ENCODE measurements around the gene INF2.
A peak's percentile ranks its signal among the peaks of the same experiment; 100 is the strongest.
"Not testable (repeated sequence)": the region's sequence is repeated elsewhere in the genome, so short reads cannot be mapped to it uniquely, and the experiment has no call there.

The INF2 gene

DNA sequence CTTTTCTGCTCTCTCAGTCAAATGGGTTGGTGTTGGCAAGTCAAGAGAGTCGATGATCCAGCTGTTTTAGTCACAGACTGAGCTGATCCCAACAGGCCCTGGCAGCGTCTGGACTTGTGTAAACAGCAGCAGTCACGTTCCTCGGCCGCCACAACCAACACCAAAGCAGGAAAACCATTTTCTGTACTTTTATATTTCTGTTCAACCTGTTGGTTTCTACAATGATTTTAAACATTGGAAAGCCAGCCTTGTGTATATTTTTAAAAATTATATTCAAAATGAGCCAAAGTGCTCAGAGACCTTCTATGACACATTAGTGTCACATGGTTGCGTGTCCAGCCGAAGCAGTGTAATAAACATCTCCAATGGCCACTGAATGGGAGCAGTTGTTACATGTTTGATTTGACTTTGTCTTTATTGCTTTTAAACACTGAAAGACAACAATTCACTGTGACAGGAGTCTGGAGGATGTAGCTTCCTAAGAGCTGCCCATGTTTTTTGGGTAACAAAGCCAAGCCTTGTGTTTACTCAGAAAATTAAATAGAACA is 57.6 kb downstream of the INF2 start:
- DNase-seq (ENCODE audit: low spot score), result no peak
- TF ChIP-seq, protein P1, sequence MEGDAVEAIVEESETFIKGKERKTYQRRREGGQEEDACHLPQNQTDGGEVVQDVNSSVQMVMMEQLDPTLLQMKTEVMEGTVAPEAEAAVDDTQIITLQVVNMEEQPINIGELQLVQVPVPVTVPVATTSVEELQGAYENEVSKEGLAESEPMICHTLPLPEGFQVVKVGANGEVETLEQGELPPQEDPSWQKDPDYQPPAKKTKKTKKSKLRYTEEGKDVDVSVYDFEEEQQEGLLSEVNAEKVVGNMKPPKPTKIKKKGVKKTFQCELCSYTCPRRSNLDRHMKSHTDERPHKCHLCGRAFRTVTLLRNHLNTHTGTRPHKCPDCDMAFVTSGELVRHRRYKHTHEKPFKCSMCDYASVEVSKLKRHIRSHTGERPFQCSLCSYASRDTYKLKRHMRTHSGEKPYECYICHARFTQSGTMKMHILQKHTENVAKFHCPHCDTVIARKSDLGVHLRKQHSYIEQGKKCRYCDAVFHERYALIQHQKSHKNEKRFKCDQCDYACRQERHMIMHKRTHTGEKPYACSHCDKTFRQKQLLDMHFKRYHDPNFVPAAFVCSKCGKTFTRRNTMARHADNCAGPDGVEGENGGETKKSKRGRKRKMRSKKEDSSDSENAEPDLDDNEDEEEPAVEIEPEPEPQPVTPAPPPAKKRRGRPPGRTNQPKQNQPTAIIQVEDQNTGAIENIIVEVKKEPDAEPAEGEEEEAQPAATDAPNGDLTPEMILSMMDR (IDR thresholded peaks at IDR 0.05; ENCODE audit: extremely low read depth, missing control alignments), result no peak

DNA sequence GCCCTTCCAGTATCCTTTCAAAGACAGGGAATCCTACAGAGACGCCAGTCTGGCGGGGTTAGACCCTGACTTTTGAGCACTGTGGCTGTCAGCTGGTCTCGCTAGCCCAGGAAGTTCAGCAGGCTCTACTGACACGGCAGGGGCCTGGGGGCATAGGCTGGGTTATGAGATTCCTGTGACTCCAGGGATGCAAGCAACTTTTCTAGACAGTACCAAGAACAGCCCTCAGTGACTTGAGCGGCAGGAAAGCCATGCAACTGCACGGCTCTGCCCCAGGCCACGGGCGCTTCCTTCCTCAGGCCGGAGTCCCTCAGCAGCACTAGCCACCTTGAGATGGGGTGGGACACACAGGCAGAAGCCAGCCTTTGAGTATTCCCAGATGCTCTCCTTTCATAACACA is 58.5 kb downstream of the INF2 start:
- TF ChIP-seq, protein P1 (IDR thresholded peaks at IDR 0.05; ENCODE audit: extremely low read depth, missing control alignments), result no peak
- DNase-seq (ENCODE audit: low spot score), result no peak

DNA sequence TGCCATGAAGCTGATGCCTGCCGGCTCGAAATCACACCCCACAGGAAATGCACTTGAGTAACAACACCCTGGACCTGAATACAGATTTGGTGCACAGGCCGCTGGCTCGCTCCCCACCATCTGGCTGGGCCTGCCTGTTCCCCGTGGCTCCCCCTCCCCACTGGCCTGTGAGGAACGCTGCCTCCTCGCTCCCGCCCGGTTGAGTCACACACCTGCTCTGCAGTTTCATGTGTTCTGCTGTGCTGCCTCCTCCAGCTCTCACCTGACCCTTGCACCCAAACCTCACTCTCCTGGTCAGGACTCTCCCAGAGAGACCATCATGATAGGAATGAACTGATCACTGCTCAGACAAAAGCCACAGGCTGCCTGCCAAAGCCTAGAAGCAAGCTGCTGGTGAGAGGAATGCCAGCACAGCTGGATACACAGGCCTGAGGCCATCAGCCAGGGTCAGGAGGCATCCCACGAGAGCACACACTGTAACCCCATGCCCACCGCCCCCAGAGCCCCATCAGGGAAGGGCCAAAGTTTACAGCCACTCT is 59.8 kb downstream of the INF2 start:
- no peak for DNase-seq (ENCODE audit: low spot score)
- TF ChIP-seq, protein P1 (IDR thresholded peaks at IDR 0.05; ENCODE audit: extremely low read depth, missing control alignments), result no peak

DNA sequence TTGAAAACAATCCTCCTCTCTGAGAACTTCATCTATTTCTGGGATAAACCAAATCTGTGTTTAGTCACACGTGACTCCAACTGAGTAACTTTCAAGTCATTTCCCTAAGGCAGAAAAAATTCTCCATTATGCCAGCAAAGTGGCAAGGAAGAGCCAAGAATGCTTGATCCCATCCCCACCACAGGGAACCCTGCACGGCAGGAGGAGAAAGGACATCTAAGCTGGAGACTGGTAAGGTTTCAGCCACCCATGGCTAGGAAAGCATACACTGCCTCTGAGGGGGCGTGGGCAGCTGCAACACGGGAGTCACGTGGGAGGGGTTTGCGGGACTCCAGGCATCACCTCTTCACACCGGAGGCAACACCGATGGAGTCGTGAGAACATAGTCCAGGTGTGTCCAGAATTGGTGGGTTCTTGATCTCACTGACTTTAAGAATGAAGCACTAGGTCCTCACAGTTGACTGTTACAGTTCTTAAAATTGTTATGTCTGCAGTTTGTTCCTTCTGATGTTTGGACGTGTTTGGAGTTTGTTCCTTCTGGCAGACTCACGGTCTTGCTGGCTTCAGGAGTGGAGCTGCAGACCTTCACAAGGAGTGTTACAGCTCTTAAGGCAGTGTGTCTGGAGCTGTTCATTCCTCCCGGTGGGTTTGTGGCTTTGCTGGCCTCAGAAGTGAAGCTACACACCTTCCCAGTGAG is 60.8 kb downstream of the INF2 start:
- no peak for DNase-seq (ENCODE audit: low spot score)
- TF ChIP-seq, protein P1 (IDR thresholded peaks at IDR 0.05; ENCODE audit: extremely low read depth, missing control alignments), result no peak

DNA sequence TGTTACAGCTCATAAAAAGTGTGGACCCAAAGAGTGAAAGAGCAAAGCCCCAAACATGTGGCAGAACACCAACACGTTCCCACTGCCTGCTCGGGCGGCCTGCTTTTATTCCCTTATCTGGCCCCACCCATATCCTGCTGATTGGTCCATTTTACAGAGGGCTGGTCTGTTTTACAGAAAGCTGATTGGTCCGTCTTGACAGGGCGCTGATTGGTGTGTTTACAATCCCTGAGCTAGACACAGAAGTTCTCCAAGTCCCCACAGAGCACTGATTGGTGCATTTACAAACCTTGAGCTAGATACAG is 61.3 kb downstream of the INF2 start:
- not testable (repeated sequence) for DNase-seq (ENCODE audit: low spot score)

DNA sequence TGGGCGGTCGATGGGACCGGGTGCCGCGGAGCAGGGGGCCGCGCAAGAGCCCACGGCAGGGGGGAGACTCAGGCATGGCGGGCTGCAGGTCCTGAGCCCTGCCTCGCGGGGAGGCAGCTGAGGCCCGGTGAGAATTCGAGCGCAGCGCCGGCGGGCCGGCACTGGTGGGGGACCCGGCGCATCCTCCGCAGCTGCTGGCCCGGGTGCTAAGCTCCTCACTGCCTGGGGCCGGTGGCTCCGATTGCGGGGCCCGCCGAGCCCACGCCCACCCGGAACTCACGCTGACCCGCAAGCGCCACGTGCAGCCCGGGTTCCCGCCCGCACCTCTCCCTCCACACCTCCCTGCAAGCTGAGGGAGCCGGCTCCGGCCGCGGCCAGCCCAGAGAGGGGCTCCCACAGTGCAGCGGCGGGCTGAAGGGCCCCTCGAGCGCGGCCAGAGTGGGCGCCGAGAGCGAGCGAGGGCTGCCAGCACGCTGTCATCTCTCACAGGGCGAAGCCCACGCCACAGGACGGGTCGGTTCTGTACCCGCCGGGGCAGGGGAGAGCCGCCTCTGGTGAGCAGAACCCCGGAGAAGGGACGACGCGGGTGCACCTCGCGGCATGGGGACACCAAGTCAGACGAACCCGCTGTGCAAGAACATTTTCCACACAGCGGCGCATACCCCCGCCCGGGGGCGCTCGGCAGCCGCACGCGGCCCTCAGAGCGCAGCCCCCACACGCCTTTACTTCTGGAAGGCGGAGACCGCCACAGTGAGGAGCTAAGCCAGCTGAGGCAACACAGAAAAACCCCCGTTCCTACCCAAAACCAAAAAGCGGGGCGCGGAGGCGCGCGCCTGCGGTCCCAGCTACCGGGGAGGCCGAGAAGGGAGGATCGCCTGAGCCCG is 62.4 kb downstream of the INF2 start:
- DNase-seq (ENCODE audit: low spot score), result no peak
- TF ChIP-seq, protein P1 (IDR thresholded peaks at IDR 0.05; ENCODE audit: extremely low read depth, missing control alignments), result no peak

DNA sequence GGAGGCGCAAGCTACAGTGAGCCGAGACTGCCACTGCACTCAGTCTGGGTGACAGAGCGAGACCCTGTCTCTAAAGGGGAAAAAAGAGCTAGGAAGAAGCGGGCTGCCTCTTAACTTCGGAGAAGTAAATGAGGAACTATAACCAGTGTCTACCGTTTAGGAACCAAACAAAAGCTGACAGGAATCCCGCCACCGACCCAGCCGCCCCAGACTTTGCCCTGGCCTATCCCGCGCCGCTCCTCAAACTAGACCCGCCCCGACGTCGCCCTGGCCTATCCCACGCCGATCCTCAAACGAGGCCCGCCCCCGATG is 63.0 kb downstream of the INF2 start:
- TF ChIP-seq, protein P1 (IDR thresholded peaks at IDR 0.05; ENCODE audit: extremely low read depth, missing control alignments), result no peak
- peak; percentile 99 for DNase-seq (ENCODE audit: low spot score)
